GM19438 (cell line): ENCODE data around the gene RAB3C.

Experiments
- ATAC-seq: cut with Tn5 transposase; IDR thresholded peaks from one replicate; pipeline ENCODE4 v1.9.1; 2021; ENCODE audit warnings: low read depth; ENCODE audit not compliant: unreplicated experiment

The RAB3C gene

GRCh38 chr5:58763390-58763789 lies 180.5 kb downstream of the RAB3C start:
- ATAC-seq: no peak

GRCh38 chr5:58764199-58764598 lies 181.3 kb downstream of the RAB3C start:
- no peak for ATAC-seq

- ATAC-seq: no peak
These were observed 182.2 kb downstream of the RAB3C start for GRCh38 chr5:58765058-58765457.

GRCh38 chr5:58767104-58767503 lies 184.2 kb downstream of the RAB3C start:
- ATAC-seq: no peak

- ATAC-seq: no peak
These were observed 187.3 kb downstream of the RAB3C start for GRCh38 chr5:58770136-58770535.

- ATAC-seq: no peak
These were observed 188.9 kb downstream of the RAB3C start for GRCh38 chr5:58771796-58772195.

GRCh38 chr5:58773744-58774441 lies 191.0 kb downstream of the RAB3C start:
- no peak for ATAC-seq

GRCh38 chr5:58774937-58775336 lies 192.1 kb downstream of the RAB3C start:
- ATAC-seq: no peak

GRCh38 chr5:58775701-58776262 lies 192.9 kb downstream of the RAB3C start:
- ATAC-seq: peak; percentile 82

- no peak for ATAC-seq
These were observed 193.7 kb downstream of the RAB3C start for GRCh38 chr5:58776559-58776958.

- ATAC-seq: no peak
These were observed 196.0 kb downstream of the RAB3C start for GRCh38 chr5:58778888-58779287.

GRCh38 chr5:58786035-58786434 lies 203.2 kb downstream of the RAB3C start:
- ATAC-seq: peak; percentile 97

- no peak for ATAC-seq
These were observed 203.9 kb downstream of the RAB3C start for GRCh38 chr5:58786711-58787303.

GRCh38 chr5:58787987-58788386 lies 205.1 kb downstream of the RAB3C start:
- ATAC-seq: no peak

GRCh38 chr5:58793888-58794657 lies 211.2 kb downstream of the RAB3C start:
- ATAC-seq: no peak

- ATAC-seq: peak; percentile 28
These were observed 212.0 kb downstream of the RAB3C start for GRCh38 chr5:58794875-58795274.

GRCh38 chr5:58795327-58795726 lies 212.5 kb downstream of the RAB3C start:
- peak; percentile 64 for ATAC-seq

GRCh38 chr5:58797021-58797420 lies 214.1 kb downstream of the RAB3C start:
- ATAC-seq: no peak

- no peak for ATAC-seq
These were observed 217.5 kb downstream of the RAB3C start for GRCh38 chr5:58800356-58800755.

GRCh38 chr5:58800861-58801540 lies 218.1 kb downstream of the RAB3C start:
- ATAC-seq: no peak

- no peak for ATAC-seq
These were observed 220.2 kb downstream of the RAB3C start for GRCh38 chr5:58803056-58803455.
